CD4-positive, alpha-beta T cell treated with Interleukin-10 for 1 hour (primary cell): Measurements from ENCODE around the gene EXOC6B.

Source experiments
- DNase-seq: peaks from one replicate; pipeline ENCODE4 v3.0.0-alpha.2; 2020

EXOC6B gene

DNA sequence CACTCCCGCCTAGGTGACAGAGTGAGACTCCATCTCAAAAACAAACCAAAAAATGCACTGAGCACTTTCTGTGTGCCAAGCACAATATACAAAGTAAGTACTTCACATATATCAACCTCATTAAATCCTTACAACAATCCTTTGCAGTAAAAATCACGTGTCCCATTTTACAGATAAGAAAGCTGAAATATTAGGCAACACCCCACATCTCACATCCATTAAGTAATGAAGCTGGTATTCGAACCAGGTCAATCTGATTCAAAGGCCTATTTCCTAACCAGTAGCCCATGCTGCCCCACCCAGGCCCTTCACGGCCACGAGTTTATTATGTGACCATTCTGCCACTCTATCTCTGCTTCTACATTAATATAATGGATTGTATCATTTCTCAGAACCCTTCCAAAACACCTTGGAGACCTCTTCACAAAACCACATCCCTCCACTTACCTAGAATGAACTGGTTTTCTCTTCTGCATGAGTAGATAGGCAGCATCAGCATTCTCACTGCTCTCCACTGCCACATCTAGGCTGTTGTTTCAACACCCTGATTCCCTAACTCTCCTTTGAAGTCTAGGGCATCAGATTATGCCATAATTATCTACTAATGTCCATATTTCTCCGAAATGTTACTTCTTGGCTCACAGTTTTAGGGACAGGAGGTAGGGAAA is 3.1 kb upstream of the EXOC6B start:
- DNase-seq = no peak

DNA sequence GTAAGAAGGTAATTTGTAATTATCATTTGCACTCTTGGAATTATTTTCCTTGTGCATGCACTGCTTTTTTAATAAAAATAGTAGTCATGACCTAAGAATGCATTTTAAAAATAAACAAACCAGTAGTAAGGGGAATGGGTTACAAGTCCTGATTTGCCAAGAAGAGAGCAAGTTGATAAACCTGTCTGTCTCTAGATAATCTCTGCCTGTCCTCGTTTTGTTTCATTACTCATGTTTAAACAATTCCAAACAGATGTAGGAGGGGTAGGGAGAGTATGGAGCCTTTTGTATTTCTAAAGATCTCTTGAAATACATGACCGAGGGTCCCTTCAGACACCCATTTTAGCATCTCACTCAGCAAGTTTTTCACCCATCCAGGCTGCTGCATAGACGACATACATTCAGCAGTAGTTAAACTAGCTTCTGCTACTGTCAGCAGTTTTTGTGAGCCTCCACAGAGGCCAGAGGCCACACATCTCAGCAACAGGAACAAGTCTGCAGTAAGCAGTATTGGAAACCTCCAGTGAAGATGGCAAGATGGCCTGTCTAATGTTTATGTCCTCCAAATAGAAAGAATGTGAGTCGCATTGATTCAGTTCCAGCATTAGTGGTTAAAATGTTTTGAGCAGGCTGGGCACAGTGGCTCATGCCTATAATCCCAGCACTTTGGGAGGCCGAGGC is 2.3 kb upstream of the EXOC6B start:
- DNase-seq = no peak

DNA sequence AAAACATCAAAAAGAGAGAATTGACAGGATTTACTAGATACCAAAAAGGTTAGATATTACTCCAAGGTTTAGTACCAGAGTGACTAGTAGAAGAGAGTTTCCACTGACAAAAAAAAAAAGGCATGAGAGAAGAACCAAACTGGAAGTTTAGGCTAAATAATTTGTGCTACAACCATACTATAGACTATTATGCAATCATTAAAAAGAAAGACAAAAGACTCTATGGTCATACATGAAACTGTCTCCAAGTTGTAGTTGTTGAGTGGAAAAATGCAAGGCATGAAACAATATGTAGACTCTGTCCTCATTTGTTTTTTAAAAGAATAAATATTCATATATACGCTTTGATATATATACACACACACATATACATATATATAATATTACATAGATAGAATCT is 1.7 kb upstream of the EXOC6B start:
- DNase-seq = no peak

DNA sequence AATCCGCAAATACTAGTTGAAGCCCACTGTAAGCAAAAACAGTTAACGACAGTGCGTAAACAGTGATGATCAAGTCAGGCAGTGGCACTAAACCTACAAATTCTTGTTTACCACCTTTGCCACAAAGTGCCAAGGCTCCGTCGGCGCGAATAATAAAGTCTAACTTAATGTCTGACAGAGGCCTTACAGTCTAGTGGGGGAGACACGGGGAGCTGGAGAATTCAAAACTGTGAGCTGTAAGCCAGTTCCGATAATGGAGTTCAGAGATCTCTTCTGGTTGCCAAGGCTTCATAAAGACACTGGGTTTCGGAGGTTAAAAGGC is 284 bp upstream of the EXOC6B start:
- DNase-seq = no peak

DNA sequence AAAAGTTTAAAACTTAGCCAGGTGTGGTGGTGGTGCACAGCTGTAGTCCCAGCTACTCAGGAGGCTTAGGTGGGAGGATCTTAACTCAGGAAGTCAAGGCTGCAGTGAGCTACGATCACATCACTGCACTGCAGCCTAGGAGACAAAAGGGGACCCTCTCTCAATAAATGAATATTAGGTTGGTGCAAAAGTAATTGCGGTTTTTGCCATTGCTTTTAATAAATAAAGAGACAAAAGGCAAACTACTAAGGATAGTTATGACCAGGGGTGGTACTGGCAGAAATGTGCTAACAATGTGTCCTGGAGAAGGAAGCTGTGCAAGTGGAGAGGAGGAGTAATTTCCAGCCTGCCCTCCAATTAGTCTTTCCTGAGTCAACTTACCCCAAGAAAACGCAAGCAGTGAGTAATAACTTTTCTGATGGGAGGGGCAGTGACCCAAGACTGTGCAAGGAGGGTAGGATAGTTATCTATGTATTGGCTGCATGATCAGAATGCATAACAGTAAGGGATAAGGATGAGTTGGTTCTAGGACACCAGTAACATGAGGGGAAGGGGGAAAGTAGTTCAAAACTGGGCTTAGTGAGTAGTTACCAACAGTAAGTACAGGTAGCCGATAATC is 1.5 kb downstream of the EXOC6B start:
- no peak for DNase-seq

DNA sequence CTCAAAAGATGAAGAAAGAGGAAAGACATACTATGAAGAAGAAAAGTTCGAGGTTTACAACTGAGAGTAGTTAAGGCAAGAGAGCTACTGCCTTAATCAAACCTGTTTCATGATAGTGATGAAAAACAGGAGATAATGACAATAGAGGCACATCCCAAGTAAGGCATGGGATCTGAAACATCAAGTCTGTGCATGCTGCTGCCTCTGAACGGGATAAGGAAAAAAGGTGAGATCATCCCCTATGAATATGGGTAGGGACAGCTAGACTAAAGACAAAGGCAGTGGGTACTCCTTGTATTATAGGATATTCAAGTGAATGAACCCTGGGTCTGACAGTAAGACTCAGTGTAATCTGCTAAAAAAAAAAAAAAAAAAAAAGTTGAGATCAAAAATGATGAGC is 3.0 kb downstream of the EXOC6B start:
- no peak for DNase-seq

DNA sequence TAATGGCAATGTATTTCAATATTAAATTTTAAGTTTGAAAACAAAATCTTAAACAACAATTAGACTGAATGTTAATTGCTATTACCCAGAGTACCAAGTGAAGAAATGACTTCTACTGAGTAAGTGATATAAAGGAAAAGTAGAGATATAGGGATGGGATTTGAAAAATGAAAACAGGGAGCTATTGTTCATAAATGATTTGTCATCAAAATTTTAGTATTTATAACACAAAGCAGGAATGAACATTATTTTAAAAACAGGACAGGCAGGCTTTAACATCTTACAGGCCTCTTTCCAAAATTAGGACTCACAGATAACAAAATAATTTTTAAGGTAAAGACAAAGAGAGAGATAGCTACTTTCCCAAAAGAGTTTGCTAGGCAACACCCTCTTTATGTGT is 3.9 kb downstream of the EXOC6B start:
- no peak for DNase-seq

DNA sequence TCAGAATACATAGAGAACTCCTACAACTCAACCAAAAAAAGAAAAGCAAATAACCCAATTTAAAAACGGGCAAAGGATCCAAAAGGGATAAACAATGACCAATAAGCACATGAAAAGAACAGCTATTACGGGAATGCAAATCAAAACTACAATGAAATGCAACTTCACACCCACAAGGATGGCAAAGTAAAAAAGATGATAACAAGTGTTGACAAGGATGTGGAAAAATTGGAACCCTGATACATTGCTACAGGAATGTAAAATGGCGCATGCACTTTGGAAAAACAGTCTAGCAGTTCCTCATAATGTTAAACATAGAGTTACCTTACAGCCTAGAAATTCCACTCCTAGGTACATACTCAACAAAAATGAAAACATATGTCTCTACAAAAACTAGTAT is 4.7 kb downstream of the EXOC6B start:
- no peak for DNase-seq

DNA sequence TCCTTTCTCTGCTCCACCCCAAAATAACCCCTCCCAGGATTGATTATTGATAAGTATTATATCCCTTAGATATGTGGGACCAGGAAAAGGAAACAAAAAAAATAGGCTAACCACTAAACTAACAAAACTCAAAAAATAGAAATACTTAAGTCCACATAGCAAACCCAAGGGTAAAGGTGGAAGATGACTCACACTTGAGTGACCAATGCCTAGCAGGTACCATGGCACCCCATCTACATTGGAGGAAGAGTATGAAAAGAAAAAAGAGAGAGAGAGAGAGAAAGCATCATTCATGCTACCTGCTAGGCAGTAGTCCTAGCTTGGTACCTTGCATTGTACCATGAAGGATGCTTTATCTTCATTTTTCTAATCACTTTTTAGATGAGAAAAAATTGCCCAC is 6.3 kb downstream of the EXOC6B start:
- no peak for DNase-seq

DNA sequence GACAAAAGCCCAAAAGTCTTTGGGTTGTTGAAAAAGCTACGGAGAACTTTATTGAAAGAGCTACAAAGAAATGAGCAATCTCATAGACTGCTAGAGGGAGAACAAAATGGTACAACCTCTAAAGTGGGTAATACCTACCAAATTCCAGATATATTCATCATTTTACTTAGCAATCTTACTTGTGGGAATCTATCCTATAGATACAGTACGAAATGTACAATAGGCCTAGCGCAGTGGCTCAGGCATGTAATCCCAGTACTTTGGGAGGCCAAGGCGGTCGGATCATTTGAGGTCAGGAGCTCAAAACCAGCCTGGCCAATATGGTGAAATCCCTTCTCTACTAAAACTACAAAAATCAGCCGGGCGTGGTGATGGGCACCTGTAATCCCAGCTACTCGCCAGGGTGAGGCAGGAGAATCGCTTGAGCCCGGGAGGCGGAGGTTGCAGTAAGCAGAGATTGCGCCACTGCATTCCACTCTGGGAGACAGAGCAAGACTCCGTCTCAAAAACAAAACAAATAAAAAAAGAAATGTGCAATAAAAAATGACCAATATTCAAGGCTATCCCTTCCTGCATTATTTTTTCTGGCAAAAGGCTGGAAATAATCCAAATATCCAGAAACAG is 10.1 kb downstream of the EXOC6B start:
- DNase-seq = no peak

DNA sequence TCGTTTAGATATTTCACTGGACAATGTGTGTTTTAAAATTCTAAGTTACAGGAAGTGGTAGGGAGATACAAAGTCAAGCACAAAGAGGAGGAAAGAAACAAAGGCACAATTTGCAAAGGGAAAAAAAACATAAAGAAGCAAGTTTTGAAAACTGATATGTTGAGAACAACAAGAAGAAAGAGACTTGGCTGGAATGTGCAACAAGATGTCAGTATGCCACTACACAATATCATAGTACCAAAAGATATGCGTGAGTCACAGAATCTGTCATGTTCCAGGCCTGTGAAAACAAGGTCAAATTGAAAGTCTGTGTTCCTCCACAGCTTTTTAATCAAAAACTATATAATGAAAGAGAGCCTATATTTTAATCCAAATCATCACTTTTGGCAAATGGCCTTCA is 12.0 kb downstream of the EXOC6B start:
- DNase-seq = no peak

DNA sequence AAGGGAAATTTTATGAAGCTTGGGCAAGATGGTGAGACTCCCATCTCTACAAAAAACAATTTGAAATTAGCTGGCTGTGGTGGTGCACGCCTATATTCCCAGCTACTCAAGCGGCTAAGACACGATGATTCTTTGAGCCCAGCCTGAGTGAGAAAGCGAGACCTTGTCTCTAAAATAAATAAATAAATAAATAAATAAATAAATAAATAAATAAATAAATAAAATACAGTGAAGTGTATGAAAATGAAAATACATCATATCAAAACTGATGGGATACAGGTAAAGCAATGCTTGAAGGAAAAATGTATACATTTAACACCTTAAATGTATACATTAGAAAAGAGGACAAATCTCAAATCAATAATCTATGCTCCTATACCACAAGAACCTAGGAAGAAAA is 15.7 kb downstream of the EXOC6B start:
- DNase-seq = no peak

DNA sequence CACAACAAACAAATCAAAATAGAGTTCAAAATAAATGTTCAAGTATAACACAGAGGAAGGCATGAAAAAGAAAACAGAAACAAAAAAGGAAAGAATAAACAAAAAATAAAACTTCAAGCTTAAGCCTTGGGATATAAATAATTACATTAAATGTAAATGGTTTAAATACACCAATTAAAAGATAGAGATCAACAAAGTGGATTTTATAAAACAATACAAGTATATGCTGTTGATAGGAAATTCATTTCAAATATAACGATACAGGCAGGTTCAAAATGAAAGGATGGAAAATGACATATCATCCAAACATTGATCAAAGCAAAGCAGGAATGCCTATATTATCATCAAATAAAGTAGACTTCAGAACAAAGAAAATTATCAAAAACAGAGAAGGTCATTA is 16.7 kb downstream of the EXOC6B start:
- no peak for DNase-seq

DNA sequence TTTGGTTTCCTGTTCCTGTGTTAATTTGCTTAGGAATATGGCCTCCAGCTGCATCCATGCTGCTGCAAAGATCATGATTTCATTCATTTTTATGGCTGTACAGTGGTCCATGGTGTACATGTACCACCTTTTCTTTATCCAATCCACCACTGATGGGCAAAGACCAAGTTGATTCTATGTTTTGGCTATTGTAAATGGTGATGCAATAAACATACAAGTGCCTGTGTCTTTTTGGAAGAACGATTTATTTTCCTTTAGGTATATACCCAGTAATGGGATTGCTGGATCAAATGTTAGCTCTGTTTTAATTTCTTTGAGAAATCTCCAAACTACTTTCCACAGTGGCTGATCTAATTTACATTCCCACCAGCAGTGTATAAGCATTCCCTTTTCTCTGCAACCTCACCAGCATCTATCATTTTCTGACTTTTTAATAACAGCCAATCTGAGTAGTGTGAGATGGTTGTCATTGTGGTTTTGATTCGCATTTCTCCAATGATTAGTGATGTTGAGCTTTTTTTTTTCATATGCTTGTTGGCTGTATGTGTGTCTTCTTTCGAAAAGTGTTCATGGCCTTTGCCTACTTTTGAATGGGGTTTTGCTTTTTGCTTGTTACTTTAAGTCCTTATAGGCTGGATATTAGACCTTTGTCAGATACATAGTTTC is 19.4 kb downstream of the EXOC6B start:
- no peak for DNase-seq

DNA sequence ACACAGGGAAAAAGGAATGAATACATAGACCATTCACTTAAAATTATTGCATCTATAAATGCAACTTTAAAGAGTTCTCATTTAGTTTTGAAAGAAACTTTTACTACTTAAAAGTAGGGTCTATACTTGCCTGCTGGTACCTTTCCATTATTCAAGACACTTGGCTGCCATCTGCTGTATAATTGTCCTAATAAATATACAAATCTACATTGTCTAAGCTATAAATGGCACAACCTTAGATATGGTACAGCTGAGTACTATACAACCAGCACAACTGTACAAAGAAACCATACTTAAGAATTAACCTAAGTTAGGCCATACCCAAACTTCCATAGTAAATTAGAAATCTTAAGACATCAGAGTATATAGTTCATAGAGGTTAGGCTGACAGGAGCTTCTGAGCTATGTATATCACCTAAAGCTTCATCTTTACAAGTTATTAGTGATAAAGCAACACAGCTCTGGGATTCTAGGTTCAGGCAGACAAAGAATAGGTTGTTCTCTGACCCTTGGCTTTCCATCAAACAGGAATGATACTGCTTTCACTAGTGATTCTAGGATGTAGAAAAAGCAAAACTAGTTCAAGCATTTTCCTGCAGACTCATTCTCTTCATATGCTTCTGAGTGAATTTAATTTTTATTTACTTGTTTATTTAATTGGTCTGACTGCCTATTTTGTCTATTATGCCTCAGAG is 22.1 kb downstream of the EXOC6B start:
- DNase-seq = no peak

DNA sequence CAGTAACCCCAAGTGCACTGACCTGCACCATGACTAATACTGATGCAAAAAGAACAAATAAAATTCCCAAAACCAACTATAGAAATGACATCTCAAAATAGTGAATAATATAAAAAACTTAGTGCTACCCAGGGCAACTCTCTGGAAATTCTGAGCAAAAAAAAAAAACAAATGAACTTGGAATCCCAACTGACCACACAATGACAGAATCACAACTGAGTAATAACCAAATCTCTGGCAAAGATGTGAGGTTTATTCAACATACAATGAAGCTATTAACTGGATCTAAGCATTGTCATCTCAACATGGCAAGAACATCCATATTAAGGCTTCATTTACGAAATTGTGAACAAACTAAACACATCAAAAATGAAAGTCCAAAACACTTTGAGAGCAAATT is 22.7 kb downstream of the EXOC6B start:
- DNase-seq = no peak

DNA sequence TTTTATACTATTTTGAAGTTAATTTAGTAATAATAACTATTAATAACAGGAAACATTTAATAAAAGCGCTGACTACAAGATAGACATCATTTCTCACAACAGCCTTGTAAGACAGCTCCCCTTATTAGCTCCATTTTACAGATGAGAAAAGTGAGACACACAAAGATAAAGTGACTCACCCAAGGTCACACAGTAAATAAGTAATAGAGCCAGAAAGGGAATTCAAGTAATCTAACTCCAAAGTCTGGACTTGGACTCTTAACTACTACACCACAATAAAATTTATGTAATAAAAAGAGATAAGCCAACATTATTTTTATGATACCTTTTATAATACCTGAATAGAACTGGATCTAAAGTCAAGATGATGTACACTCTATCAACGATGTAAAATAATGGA is 25.3 kb downstream of the EXOC6B start:
- no peak for DNase-seq

DNA sequence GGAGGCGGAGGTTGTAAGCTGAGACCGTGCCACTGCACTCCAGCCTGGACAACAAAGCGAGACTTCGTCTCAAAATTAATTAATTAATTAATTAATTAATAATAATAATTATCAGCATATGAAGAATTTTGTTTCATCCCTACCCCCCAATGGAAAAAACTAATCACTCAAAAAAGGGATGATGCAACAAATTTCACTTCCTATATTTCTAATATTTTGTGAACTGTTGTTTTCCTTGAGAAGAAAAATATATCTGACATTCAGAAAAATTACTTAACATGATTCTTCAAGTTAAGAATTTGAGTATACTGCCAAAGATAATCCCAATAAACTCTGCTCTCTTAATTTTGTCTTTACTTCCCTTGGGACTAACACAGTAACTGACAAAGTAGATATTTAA is 28.1 kb downstream of the EXOC6B start:
- no peak for DNase-seq

DNA sequence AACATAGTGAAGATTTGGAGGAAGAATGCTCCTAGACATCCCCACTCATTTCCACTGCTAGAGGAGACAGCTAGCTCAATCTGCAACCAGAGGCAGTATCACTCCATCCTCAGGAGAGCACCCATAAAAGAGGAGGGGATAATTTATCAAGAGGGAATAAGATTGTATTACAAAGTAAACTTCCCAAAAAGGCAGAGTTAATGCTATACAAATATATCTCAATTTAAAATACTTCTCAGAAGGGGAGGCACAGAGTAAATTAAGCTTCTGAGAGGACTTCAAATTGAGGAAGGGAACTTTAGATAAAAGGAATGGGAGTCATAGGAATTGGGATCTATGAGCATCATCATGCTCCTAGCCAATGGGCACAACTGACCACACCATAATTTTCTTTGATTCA is 29.1 kb downstream of the EXOC6B start:
- DNase-seq = no peak

DNA sequence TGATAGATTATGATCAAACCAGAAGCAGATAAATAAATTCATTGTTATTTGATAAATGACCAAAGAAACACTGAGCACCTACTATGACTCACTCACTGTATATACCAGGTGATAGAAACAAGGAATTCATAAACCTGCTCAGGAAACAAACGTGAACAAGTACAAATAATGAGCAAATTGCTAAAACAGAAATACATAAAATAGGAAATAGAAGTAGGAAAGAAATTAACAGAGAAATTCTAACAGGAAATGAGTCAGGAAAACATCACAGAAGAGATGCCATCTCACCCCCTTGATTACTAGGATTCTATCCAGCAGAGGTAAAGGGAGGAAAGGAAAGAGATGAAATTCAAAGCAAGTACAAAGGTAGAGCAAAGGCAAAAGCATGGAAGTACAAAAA is 31.3 kb downstream of the EXOC6B start:
- DNase-seq = no peak

DNA sequence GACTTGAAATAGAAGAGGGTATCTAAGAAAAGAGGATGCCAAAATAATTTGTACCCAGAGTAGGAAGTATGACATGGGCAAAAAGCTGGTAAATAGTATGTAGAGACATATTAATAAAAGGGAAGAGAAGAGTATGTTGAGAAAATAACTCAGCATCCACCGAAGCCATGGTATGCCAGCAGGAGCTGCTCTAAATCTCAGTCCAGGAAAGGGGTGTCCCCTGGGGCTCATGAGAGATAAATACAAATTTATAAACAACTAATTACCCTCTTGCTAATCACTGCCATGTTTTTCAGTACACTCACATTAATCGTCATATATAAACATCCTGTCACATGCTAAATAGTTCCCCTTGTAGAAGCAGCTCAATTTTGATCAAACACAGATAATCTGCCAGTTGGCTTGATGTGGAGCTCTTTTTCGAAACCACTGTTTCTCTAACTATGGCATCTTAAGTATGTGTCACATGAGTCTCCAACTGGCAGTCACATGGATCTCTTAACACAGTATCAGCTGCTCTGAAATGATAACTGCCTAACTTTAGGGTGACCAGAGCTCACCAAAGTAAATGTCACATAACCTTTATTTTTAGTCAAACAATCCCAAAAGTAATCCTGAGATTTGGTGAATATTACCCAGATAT is 31.9 kb downstream of the EXOC6B start:
- no peak for DNase-seq

DNA sequence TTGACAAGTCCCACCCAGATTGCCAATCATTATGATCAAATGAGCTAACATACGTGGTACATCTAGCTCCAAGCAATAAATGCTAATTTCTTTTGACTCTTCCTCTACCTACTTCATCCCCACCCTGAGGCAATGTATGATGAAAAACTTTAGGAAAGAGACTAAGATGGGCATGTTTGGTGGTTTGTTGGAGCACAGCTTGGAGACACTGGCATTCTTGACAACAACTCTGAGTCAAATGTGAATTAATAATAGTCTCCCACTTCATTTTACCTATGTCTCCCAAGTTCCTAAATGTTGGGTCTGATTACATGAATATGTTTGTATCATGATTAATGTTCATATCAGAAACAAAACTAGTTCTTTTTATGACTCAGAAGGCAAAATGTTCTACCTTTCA is 36.6 kb downstream of the EXOC6B start:
- DNase-seq = no peak

DNA sequence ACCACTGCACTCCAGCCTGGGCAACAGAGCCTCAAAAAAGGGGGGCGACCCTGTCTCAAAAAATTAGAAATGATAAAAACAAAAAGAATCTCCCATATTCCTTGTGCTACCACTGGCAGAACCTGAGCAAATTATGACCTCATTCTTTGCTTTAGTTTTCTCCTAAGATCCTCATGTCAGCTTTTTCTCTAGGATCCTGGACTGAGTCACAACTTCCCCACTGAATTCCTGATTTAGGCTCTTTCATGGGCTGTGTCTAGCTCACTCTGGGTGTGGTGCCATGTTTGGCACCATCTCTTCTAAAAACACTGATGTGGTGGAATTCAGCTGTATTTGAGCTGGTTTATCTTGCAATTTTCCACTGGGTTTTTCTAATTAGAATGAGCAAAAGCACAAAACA is 37.1 kb downstream of the EXOC6B start:
- no peak for DNase-seq
